Muscle layer of colon (tissue), 2 donors: ENCODE data around the gene SLC22A1.

Experiments
- H3K27ac ChIP-seq: one replicate; pipeline ENCODE4 v1.7.0; 2013; ENCODE audit warnings: low read depth, mild to moderate bottlenecking, low read length, moderate library complexity
- H3K27me3 ChIP-seq, 2 donors: one replicate each; pipeline ENCODE4 v1.7.0; 2013; ENCODE audit warnings: low read length in 2 of 2, mild to moderate bottlenecking in 2 of 2; ENCODE audit not compliant: insufficient read depth in 2 of 2, control insufficient read depth in 1 of 2
- H3K36me3 ChIP-seq: one replicate; pipeline ENCODE4 v1.7.0; 2013; ENCODE audit warnings: mild to moderate bottlenecking, low read length; ENCODE audit not compliant: insufficient read depth
- H3K4me1 ChIP-seq: one replicate; pipeline ENCODE4 v1.7.0; 2013; ENCODE audit warnings: mild to moderate bottlenecking, low read length; ENCODE audit not compliant: insufficient read depth
- H3K4me3 ChIP-seq, 2 donors: one replicate each; pipeline ENCODE4 v1.7.0; 2013; ENCODE audit warnings: low read length in 2 of 2, low read depth in 1 of 2, mild to moderate bottlenecking in 1 of 2, moderate library complexity in 1 of 2
- H3K9ac ChIP-seq: one replicate; pipeline ENCODE4 v1.7.0; 2013; ENCODE audit warnings: low read length
- H3K9me3 ChIP-seq: one replicate; pipeline ENCODE4 v1.7.0; 2013; ENCODE audit warnings: mild to moderate bottlenecking, low read length
- donor health status: abdominal sarcoma.
- donor health status: Adenocarcinoma of cecum.

Gene SLC22A1

DNA sequence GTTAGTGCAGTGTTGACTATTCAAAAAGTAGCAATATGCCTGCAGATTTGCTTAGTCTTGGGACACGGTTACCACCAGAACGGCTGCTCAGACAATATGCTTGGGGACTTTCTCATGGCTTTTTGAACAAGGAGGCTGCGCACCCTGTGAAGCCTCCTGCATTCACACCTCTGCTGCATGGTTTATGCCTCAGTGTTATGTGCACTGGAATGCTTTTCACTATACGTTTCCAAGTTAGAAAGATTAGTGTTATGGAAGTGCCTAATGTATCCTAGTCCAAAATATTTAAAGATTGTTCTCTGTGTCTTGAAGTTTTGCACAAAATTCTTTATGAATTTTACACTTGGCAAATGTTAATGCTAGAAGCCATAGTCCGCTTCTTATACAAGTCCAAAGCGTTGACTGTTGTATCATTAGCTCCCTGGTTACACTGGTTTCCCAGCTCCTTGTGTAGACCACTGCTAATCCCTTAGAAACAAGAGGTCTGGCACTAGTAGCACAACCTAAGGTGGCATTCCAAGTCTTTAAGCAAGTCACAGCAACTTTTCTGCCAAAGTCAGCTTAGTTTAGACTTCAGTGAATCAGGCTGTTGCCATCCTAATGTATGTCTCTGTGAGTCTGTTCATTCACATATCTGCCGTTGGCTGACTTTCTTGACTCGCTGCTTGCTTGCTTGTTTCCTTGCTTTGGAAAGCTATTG lies 26.3 kb upstream of the SLC22A1 start:
- Histone ChIP-seq H3K4me3 (no peak overlapping the region), H3K9me3 (no peaks in the 10 kb centered on the region), H3K27me3 (no peaks in the 10 kb centered on the region), H3K9ac (no peak overlapping the region), H3K27ac (no peak overlapping the region), H3K36me3 (peaks cover 64% of the 10 kb centered on the region), H3K4me1 (no peaks in the 10 kb centered on the region)

DNA sequence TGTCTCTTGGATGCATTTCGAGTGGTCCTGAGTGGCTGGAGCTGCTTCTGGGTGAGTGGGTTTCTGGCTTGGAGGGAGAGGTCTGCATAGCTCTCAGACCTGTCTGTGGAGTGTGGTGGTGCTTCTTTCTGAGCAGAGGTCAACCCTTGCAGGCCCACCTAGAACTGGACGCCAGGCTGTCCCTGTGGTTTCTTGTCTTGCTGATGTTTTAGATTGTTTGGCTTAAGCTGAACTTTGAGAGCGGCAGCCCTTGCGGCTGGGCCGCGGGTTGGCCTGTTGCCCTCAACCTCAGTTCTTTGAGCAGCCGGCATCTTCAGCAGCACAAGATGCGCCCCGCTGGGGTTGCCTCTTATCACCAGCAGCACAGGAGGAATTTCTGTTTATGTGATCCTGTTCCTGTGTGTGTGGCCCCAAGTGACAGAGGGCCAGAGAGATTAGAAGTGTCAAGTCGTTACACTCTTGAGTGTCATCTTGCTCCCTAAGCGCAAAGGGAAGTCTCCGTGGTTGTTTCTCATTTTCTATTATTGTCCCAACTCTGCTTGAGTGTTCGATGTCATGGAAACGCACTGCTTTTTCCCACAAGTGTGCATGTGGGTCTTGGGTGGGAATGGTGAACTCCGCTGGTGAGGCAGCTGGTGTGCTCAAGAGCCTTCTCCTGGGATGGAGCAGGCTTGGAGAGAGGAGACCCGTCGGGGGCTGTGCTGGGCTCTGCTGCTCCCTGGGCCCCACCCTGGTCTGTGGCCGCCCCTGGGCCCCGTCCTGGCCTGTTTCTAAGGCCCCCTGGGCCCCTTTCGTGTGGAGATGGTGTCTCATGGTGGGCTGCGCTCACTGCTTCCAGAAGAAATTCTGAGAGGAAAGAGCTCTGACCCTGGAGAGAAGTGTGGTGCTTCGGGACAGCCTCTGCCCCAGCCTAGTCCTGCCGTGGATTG lies 20.1 kb upstream of the SLC22A1 start:
- Histone ChIP-seq H3K36me3 (peaks cover 44% of the 10 kb centered on the region), H3K4me1 (no peaks in the 10 kb centered on the region), H3K9ac (no peak overlapping the region), H3K27me3 (no peaks in the 10 kb centered on the region), H3K27ac (no peak overlapping the region), H3K9me3 (no peaks in the 10 kb centered on the region), H3K4me3 (no peak overlapping the region)

DNA sequence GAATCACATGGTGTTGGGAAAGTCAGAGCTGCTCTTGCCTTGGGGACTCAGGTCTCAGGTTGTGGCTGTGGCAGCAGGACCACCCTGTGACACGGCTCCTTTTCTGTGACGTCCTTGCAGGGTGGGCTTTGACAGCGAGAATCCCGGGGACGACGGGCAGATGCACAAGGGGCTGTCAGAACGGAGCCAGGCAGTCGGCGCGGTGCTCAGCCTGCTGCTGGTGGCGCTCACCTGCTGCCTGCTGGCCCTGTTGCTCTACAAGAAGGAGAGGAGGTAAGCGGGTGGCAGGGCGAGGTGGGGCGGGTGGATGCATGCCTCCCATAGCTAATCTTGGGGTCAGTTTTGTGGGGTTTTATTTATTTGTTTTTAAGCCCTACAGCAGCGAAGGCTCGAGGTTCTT lies 19.2 kb upstream of the SLC22A1 start:
- H3K27me3 ChIP-seq: no peaks in the 10 kb centered on the region
- H3K27ac ChIP-seq: no peak overlapping the region
- peaks cover 40% of the 10 kb centered on the region for H3K36me3 ChIP-seq
- no peaks in the 10 kb centered on the region for H3K9me3 ChIP-seq
- H3K4me3 ChIP-seq: no peak overlapping the region
- H3K4me1 ChIP-seq: no peaks in the 10 kb centered on the region
- no peak overlapping the region for H3K9ac ChIP-seq

DNA sequence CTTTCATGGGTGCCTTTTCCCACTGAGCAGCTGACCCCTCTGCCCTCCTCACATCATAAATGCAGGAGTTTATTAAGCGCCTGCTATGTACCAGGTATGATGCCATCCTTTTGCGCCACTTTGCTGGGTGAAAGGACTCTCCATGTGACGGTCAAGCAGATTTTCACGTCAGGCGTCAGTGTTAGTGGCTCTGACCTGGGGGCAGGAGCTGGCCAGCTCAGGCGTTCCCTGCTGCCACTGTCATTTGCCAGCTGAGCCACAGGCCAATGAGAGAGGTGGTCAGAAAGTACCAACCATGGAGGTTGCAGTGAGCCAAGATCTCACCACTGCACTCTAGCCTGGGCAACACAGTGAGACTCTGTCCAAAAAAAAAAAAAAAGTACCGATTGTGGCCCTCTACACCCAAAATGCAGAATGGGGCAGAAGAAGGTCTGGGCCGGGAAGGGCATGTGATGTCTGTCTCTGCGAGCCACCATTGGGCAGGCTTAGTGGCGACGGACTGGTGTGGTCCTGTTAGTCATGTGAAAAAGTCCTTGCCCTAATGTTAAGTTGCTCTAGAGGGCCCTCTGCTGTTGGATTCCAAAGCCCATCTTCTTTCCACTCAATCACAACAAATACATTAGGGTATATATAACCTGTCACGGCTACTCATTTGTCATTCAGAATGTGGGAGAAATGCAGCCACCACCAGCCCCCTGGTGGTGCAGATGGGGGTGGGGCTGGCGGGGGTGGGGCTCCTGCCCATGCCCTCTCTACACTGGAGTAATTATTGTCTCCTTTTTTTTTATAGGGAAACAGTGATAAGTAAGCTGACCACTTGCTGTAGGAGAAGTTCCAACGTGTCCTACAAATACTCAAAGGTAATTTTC lies 18.4 kb upstream of the SLC22A1 start:
- Histone ChIP-seq H3K9ac (no peak overlapping the region), H3K27me3 (no peaks in the 10 kb centered on the region), H3K4me1 (no peaks in the 10 kb centered on the region), H3K9me3 (no peaks in the 10 kb centered on the region), H3K36me3 (peaks cover 35% of the 10 kb centered on the region), H3K27ac (no peak overlapping the region), H3K4me3 (no peak overlapping the region)

DNA sequence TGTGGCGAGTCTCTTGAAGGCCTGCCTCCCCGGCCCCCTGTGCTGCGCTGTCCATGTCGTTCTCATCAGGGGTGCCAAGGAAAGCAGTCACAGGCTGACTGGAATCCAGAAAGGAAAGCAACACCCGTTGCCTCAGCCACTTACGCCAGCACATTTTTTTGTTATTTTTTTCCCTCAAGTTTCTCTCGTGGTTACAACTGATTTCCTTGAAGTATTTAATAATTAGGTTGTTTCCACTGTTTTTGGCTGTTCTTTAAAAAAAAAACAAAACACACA lies 17.9 kb upstream of the SLC22A1 start:
- H3K9me3 ChIP-seq: no peaks in the 10 kb centered on the region
- no peak overlapping the region for H3K4me3 ChIP-seq
- H3K27me3 ChIP-seq: no peaks in the 10 kb centered on the region
- H3K4me1 ChIP-seq: no peaks in the 10 kb centered on the region
- H3K36me3 ChIP-seq: peaks cover 34% of the 10 kb centered on the region
- no peak overlapping the region for H3K27ac ChIP-seq
- H3K9ac ChIP-seq: no peak overlapping the region

DNA sequence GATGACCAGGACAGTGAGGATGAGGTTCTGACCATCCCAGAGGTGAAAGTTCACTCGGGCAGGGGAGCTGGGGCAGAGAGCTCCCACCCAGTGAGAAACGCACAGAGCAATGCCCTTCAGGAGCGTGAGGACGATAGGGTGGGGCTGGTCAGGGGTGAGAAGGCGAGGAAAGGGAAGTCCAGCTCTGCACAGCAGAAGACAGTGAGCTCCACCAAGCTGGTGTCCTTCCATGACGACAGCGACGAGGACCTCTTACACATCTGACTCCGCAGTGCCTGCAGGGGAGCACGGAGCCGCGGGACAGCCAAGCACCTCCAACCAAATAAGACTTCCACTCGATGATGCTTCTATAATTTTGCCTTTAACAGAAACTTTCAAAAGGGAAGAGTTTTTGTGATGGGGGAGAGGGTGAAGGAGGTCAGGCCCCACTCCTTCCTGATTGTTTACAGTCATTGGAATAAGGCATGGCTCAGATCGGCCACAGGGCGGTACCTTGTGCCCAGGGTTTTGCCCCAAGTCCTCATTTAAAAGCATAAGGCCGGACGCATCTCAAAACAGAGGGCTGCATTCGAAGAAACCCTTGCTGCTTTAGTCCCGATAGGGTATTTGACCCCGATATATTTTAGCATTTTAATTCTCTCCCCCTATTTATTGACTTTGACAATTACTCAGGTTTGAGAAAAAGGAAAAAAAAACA lies 16.6 kb upstream of the SLC22A1 start:
- peaks cover 34% of the 10 kb centered on the region for H3K36me3 ChIP-seq
- no peak overlapping the region for H3K27ac ChIP-seq
- H3K9me3 ChIP-seq: no peaks in the 10 kb centered on the region

DNA sequence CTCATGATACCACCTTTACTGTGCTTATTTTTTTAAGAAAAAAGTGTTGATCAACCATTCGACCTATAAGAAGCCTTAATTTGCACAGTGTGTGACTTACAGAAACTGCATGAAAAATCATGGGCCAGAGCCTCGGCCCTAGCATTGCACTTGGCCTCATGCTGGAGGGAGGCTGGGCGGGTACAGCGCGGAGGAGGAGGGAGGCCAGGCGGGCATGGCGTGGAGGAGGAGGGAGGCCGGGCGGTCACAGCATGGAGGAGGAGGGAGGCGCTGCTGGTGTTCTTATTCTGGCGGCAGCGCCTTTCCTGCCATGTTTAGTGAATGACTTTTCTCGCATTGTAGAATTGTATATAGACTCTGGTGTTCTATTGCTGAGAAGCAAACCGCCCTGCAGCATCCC lies 15.6 kb upstream of the SLC22A1 start:
- Histone ChIP-seq H3K9ac (no peak overlapping the region), H3K36me3 (peaks cover 34% of the 10 kb centered on the region), H3K4me1 (no peaks in the 10 kb centered on the region), H3K9me3 (no peaks in the 10 kb centered on the region), H3K4me3 (no peak overlapping the region), H3K27me3 (no peaks in the 10 kb centered on the region), H3K27ac (no peak overlapping the region)

More for the DNA sequence above, 16.6 kb upstream of the SLC22A1 start:
- H3K4me1 ChIP-seq: no peaks in the 10 kb centered on the region
- H3K27me3 ChIP-seq: no peaks in the 10 kb centered on the region
- no peak overlapping the region for H3K9ac ChIP-seq
- no peak overlapping the region for H3K4me3 ChIP-seq

DNA sequence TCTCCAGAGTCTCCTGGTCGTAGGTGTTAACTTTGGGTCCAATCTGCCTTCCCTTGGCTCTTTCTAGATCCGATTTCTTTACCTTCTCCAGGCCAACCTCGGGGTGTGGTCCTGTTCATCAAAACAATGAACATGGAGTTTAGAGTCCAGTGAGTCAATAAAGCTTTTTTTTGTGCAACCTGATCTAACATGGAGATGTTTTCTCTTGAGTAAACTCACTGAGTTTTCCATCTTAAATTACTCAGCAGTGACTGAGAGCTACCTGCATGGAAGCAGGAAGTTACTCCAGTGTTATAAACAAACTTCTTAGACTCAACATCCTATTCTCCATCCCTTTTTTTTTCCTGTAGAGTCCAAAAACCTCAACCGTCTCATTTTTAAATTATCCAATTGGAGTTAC lies 14.9 kb upstream of the SLC22A1 start:
- H3K4me3 ChIP-seq: no peak overlapping the region
- H3K27me3 ChIP-seq: no peaks in the 10 kb centered on the region
- no peaks in the 10 kb centered on the region for H3K9me3 ChIP-seq
- no peak overlapping the region for H3K9ac ChIP-seq
- no peak overlapping the region for H3K27ac ChIP-seq
- H3K4me1 ChIP-seq: no peaks in the 10 kb centered on the region
- peaks cover 34% of the 10 kb centered on the region for H3K36me3 ChIP-seq

DNA sequence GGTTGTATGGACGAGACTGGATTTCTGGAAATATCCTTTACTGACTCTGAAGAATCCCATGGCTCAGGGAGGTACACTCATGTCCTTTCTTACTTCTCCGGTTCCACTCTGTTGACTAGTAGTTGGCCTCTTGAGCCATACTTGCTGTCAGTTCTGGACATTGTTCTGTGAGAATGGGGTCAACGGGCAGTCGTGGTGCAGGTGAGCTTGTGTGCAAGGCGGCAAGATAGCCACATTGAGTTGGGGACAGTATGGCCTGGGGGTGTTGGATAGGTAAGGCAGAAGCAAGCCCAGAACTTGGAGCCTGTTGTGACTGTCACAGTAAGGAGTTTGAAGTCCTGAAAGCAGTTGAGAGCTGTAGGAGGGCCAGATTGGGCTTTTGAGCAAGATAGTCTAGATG lies 13.5 kb upstream of the SLC22A1 start:
- no peak overlapping the region for H3K4me3 ChIP-seq
- H3K4me1 ChIP-seq: no peaks in the 10 kb centered on the region
- no peaks in the 10 kb centered on the region for H3K9me3 ChIP-seq
- no peak overlapping the region for H3K27ac ChIP-seq
- peaks cover 26% of the 10 kb centered on the region for H3K36me3 ChIP-seq
- no peaks in the 10 kb centered on the region for H3K27me3 ChIP-seq
- no peak overlapping the region for H3K9ac ChIP-seq

DNA sequence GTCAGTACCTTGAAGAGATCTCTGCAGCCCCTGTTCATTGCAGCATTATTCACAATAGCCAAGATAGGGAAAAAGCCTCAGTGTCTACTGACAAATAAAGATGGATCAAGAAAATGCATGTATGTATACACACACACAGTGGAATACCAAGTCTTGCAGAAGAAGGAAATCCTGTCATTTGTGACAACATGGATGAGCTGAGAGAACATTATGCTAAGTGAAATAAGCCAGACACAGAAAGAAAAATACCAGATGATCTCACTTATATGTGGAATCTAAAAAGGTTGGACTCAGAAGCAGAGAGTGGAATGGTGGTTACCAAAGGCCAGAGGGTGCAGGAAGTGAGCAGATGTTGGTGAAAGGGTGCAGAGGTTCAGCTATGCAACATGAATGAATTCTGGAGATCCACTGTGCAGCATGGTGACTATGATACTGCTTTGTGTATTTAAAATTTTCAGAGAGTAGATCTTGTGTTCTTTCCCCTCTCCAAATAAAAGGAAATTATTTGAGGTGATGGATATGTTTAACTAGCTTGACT lies 11.0 kb upstream of the SLC22A1 start:
- Histone ChIP-seq H3K9ac (no peak overlapping the region), H3K36me3 (peaks cover under 1% of the 10 kb centered on the region), H3K27ac (no peak overlapping the region), H3K4me1 (no peaks in the 10 kb centered on the region), H3K4me3 (no peak overlapping the region), H3K9me3 (no peaks in the 10 kb centered on the region), H3K27me3 (no peaks in the 10 kb centered on the region)

DNA sequence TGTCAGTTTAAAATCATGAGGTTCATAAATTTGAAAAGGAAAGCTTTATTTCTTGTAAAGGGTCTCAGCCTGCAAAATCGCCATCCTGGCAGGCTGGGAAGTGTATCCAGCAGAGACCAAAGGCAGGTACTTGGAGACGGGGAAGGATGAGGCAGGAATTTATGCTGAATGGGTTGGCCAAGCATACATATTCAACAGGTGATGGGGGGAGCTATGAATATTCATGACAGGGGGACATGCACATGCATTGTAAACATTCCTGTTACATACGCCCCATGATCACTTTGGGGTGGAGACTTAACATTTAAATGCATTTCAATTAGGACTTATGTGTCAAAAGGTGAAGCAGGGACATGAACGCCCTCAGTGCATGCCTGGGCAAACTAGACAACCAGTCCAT lies 9.8 kb upstream of the SLC22A1 start:
- no peak overlapping the region for H3K4me3 ChIP-seq
- no peaks in the 10 kb centered on the region for H3K36me3 ChIP-seq
- H3K27ac ChIP-seq: no peak overlapping the region
- H3K9ac ChIP-seq: no peak overlapping the region
- H3K27me3 ChIP-seq: no peaks in the 10 kb centered on the region
- H3K9me3 ChIP-seq: no peaks in the 10 kb centered on the region
- H3K4me1 ChIP-seq: no peaks in the 10 kb centered on the region
